H1 (cell line): ENCODE data around the gene CPD.

Experiments
- CEBPB ChIP-seq: IDR thresholded peaks from 2 replicates; pipeline ENCODE4 v1.6.1; 2012; ENCODE audit warnings: low read depth, low read length
- CREB1 ChIP-seq: IDR thresholded peaks from 2 replicates; pipeline ENCODE4 v1.6.1; 2012; ENCODE audit warnings: inconsistent platforms
- CTCF ChIP-seq, 3 experiments: IDR thresholded peaks; 1 replicate in 2 of 3; 2 replicates in 1 of 3; pipeline versions ENCODE4 v1.5.1 to v1.6.1; 2011; ENCODE audit warnings: low read length in 3 of 3, mild to moderate bottlenecking in 3 of 3, inconsistent platforms in 2 of 3, low read depth in 1 of 3, moderate library complexity in 1 of 3; ENCODE audit not compliant: insufficient read depth in 1 of 3; ENCODE audit errors: control extremely low read depth in 1 of 3
- EGR1 ChIP-seq: IDR thresholded peaks from 2 replicates; pipeline ENCODE4 v1.6.1; 2011; ENCODE audit warnings: low read depth, low read length, borderline replicate concordance
- EP300 ChIP-seq, 2 experiments: IDR thresholded peaks; 1 replicate in 1 of 2; 2 replicates in 1 of 2; pipeline ENCODE4 v1.6.1; 2011 to 2012; ENCODE audit warnings: low read depth in 2 of 2, low read length in 2 of 2, mild to moderate bottlenecking in 2 of 2, borderline replicate concordance in 1 of 2, inconsistent platforms in 1 of 2, moderate library complexity in 1 of 2
- JUND ChIP-seq: IDR thresholded peaks from 2 replicates; pipeline ENCODE4 v1.6.1; 2011; ENCODE audit warnings: mild to moderate bottlenecking, improper control_type of control experiment, low read length
- KDM5A ChIP-seq: fragments of 200-600 bp; IDR thresholded peaks from 2 replicates; pipeline ENCODE4 v1.7.1; 2012; ENCODE audit warnings: mild to moderate bottlenecking, low read length, inconsistent platforms, mixed read lengths
- POLR2AphosphoS5 ChIP-seq: IDR thresholded peaks from 2 replicates; pipeline ENCODE4 v1.6.1; 2011; ENCODE audit warnings: low read depth, low read length
- SP4 ChIP-seq: IDR thresholded peaks from 2 replicates; pipeline ENCODE4 v1.6.1; 2012; ENCODE audit warnings: low read length, inconsistent platforms
- SRF ChIP-seq: IDR thresholded peaks from 2 replicates; pipeline ENCODE4 v1.6.1; 2011; ENCODE audit warnings: mild to moderate bottlenecking, low read depth, low read length, moderate library complexity
- TCF12 ChIP-seq: IDR thresholded peaks from 2 replicates; pipeline ENCODE4 v1.6.1; 2011; ENCODE audit warnings: low read depth, mild to moderate bottlenecking, low read length
- ZNF274 ChIP-seq: IDR thresholded peaks from 2 replicates; pipeline ENCODE4 v1.7.0; 2012; ENCODE audit warnings: low read length, borderline replicate concordance; ENCODE audit errors: extremely low read depth

- no peak for TF ChIP-seq CTCF (IDR thresholded peaks at IDR 0.05; ENCODE audit: control extremely low read depth in 1 of 3, insufficient read depth in 1 of 3, low read depth in 1 of 3, low read length in 3 of 3)
- no peak for TF ChIP-seq JUND
- no peak for TF ChIP-seq CEBPB
- no peak for TF ChIP-seq POLR2AphosphoS5
- TF ChIP-seq KDM5A, result no peak
- TF ChIP-seq SP4, result no peak
- TF ChIP-seq TCF12, result no peak
- TF ChIP-seq ZNF274, result no peak
- TF ChIP-seq CREB1, result no peak
- no peak for TF ChIP-seq SRF
- TF ChIP-seq EP300 (IDR thresholded peaks at IDR 0.05; ENCODE audit: borderline replicate concordance in 1 of 2, low read depth in 2 of 2, low read length in 2 of 2), result no peak
- TF ChIP-seq EGR1, result no peak
These were observed 136.3 kb downstream of the CPD start for GRCh38 chr17:30514895-30515596.
